Liver (tissue), 9 donors: ENCODE measurements around the gene GRIA3. TPM values are rescaled to one million over a fixed set of nuclear protein-coding genes. Genes with fewer than 3 reads are reported as not detected.
"Not testable (repeated sequence)": the region's sequence is repeated elsewhere in the genome, so short reads cannot be mapped to it uniquely, and the experiment has no call there.

ENCODE experiments used
- DNase-seq: peaks from one replicate; pipeline ENCODE4 v3.0.0-alpha.2; 2017; ENCODE audit warnings: low spot score
- H3K27ac ChIP-seq, 2 donors: one replicate each; pipeline ENCODE4 v1.7.0; 2013; ENCODE audit warnings: inconsistent platforms in 2 of 2, low read length in 2 of 2, control low read depth in 1 of 2, low read depth in 1 of 2, mild to moderate bottlenecking in 1 of 2
- H3K27me3 ChIP-seq, 4 donors: one replicate each; pipeline versions ENCODE4 v1.6.1 to v1.7.0; 2013; ENCODE audit warnings: low read length in 3 of 4, inconsistent platforms in 1 of 4, mild to moderate bottlenecking in 1 of 4, moderate library complexity in 1 of 4; ENCODE audit not compliant: control insufficient read depth in 4 of 4, insufficient read depth in 4 of 4
- H3K36me3 ChIP-seq, 4 donors: one replicate each; pipeline versions ENCODE4 v1.6.1 to v1.7.0; 2013; ENCODE audit warnings: low read length in 3 of 4, mild to moderate bottlenecking in 3 of 4, low read depth in 1 of 4, moderate library complexity in 1 of 4; ENCODE audit not compliant: control insufficient read depth in 4 of 4, insufficient read depth in 3 of 4
- H3K4me1 ChIP-seq, 4 donors: one replicate each; pipeline versions ENCODE4 v1.6.1 to v1.7.0; 2013; ENCODE audit warnings: low read length in 3 of 4, mild to moderate bottlenecking in 3 of 4, moderate library complexity in 1 of 4; ENCODE audit not compliant: control insufficient read depth in 4 of 4, insufficient read depth in 4 of 4
- H3K4me3 ChIP-seq, 3 donors: one replicate each; pipeline versions ENCODE4 v1.6.1 to v1.7.0; 2013; ENCODE audit warnings: low read length in 3 of 3, control low read depth in 1 of 3, low read depth in 1 of 3, mild to moderate bottlenecking in 1 of 3
- H3K9ac ChIP-seq, 2 donors: one replicate each; pipeline ENCODE4 v1.7.0; 2013; ENCODE audit warnings: low read length in 2 of 2, mild to moderate bottlenecking in 2 of 2, moderate library complexity in 2 of 2, control low read depth in 1 of 2, low read depth in 1 of 2
- H3K9me3 ChIP-seq, 4 donors: one replicate each; pipeline versions ENCODE4 v1.6.1 to v1.7.0; 2013; ENCODE audit warnings: low read length in 3 of 4; ENCODE audit not compliant: control insufficient read depth in 4 of 4
- CTCF ChIP-seq: fragments of 150-350 bp; IDR thresholded peaks from 2 replicates; pipeline ENCODE4 v1.5.1; 2017; ENCODE audit warnings: improper control_type of control experiment, low read depth, low read length; ENCODE audit not compliant: missing input control
- EGR1 ChIP-seq, 2 donors: IDR thresholded peaks; 2 replicates each; pipeline ENCODE4 v1.6.1; 2016 to 2018; ENCODE audit warnings: antibody characterized with exemption in 2 of 2, low read depth in 2 of 2
- FOXA1 ChIP-seq: IDR thresholded peaks from 2 replicates; pipeline ENCODE4 v1.6.1; 2016; ENCODE audit warnings: antibody characterized with exemption
- FOXA2 ChIP-seq: IDR thresholded peaks from 2 replicates; pipeline ENCODE4 v1.6.1; 2016; ENCODE audit warnings: antibody characterized with exemption
- GABPA ChIP-seq, 2 donors: IDR thresholded peaks in 1 of 2; conservative IDR thresholded peaks in 1 of 2; 2 replicates each; pipeline ENCODE4 v1.6.1; 2016; ENCODE audit warnings: antibody characterized with exemption in 2 of 2, mild to moderate bottlenecking in 1 of 2, moderate library complexity in 1 of 2
- HNF4A ChIP-seq, 2 donors: conservative IDR thresholded peaks; 2 replicates each; pipeline ENCODE4 v1.6.1; 2016; ENCODE audit warnings: antibody characterized with exemption in 2 of 2, mild to moderate bottlenecking in 2 of 2
- HNF4G ChIP-seq: IDR thresholded peaks from 2 replicates; pipeline ENCODE4 v1.6.1; 2016; ENCODE audit warnings: antibody characterized with exemption
- JUND ChIP-seq, 2 donors: IDR thresholded peaks; 2 replicates each; pipeline ENCODE4 v1.6.1; 2016; ENCODE audit warnings: antibody characterized with exemption in 2 of 2
- MAX ChIP-seq: IDR thresholded peaks from 2 replicates; pipeline ENCODE4 v1.6.1; 2016; ENCODE audit warnings: antibody characterized with exemption
- RAD21 ChIP-seq, 2 donors: IDR thresholded peaks; 2 replicates each; pipeline ENCODE4 v1.6.1; 2016; ENCODE audit warnings: antibody characterized with exemption in 2 of 2, mild to moderate bottlenecking in 2 of 2
- REST ChIP-seq: IDR thresholded peaks from 2 replicates; pipeline ENCODE4 v1.6.1; 2016; ENCODE audit warnings: antibody characterized with exemption, mild to moderate bottlenecking
- RXRA ChIP-seq, 2 donors: IDR thresholded peaks; 2 replicates each; pipeline ENCODE4 v1.6.1; 2017 to 2018; ENCODE audit warnings: antibody characterized with exemption in 2 of 2, mild to moderate bottlenecking in 1 of 2
- SP1 ChIP-seq: IDR thresholded peaks from 2 replicates; pipeline ENCODE4 v1.6.1; 2018; ENCODE audit warnings: antibody characterized with exemption, mild to moderate bottlenecking
- YY1 ChIP-seq: IDR thresholded peaks from 2 replicates; pipeline ENCODE4 v1.6.1; 2016; ENCODE audit warnings: antibody characterized with exemption, mild to moderate bottlenecking
- ZBTB33 ChIP-seq: IDR thresholded peaks from 2 replicates; pipeline ENCODE4 v1.6.1; 2016; ENCODE audit warnings: antibody characterized with exemption
- WGBS: extraction: QIAGEN DNeasy Blood & Tissue Kit; methylation state at CpG from one replicate; pipeline ENCODE4 v1.1.7; 2013; 5-methylcytosine and 5-hydroxymethylcytosine counted together
- polyA plus RNA-seq, 2 donors: library from polyadenylated mRNA; stranded (reverse) in 1 of 2; unstranded in 1 of 2; fragments of 200-250 nt in 1 of 2; fragments of >200 nt in 1 of 2; fragmentation: Nextera tagmentation in 1 of 2; extraction: Ambion mirVana in 1 of 2; gene quantifications; one replicate each; pipeline versions ENCODE4 v1.2.1 to v1.2.3, GENCODE V29; 2013 to 2015
- total RNA-seq, 2 donors: library from RNA; depleted of rRNA; stranded (reverse); fragments of >200 nt; gene quantifications; one replicate each; pipeline ENCODE4 v1.2.3, GENCODE V29; 2014
- donor health status: healthy.
- donor health status: healthy.
- donor health status: healthy.
- donor health status: healthy.
- donor health status: healthy.

The GRIA3 gene
- total and polyA plus RNA-seq, 4 donors = 1.5 to 3.4 (median 2.9) TPM

GRCh38 chrX:123358457-123358856, 174.4 kb downstream of the GRIA3 start:
- no peak for TF ChIP-seq YY1
- TF ChIP-seq FOXA2 = no peak
- no peak for TF ChIP-seq JUND (IDR thresholded peaks at IDR 0.05)
- TF ChIP-seq HNF4A (conservative IDR thresholded peaks at IDR 0.05) = no peak
- TF ChIP-seq CTCF = no peak
- TF ChIP-seq RAD21 (IDR thresholded peaks at IDR 0.05) = no peak
- no peak for TF ChIP-seq GABPA (IDR thresholded peaks at IDR 0.05 in 1 of 2, conservative IDR thresholded peaks at IDR 0.05 in 1 of 2)
- WGBS = 91% methylated on average over 4 of the region's 4 CpGs
- no peak overlapping the region for H3K4me3 ChIP-seq
- no peak overlapping the region for H3K9ac ChIP-seq
- H3K4me1 ChIP-seq = no peaks in the 10 kb centered on the region
- H3K36me3 ChIP-seq = no peaks in the 10 kb centered on the region
- no peak overlapping the region for H3K27ac ChIP-seq
- H3K27me3 ChIP-seq = no peaks in the 10 kb centered on the region
- no peaks in the 10 kb centered on the region for H3K9me3 ChIP-seq
- DNase-seq = no peak

- H3K4me3 ChIP-seq = no peak overlapping the region
- H3K27ac ChIP-seq = no peak overlapping the region
- 81% methylated on average over 1 of the region's 1 CpG for WGBS
- H3K36me3 ChIP-seq = no peaks in the 10 kb centered on the region
- H3K27me3 ChIP-seq = no peaks in the 10 kb centered on the region
- no peak for TF ChIP-seq ZBTB33
- TF ChIP-seq FOXA1 = no peak
- no peak for DNase-seq
- no peaks in the 10 kb centered on the region for H3K4me1 ChIP-seq
- H3K9me3 ChIP-seq = no peaks in the 10 kb centered on the region
- H3K9ac ChIP-seq = no peak overlapping the region
Measured at GRCh38 chrX:123361371-123361770, 177.3 kb downstream of the GRIA3 start.

GRCh38 chrX:123386196-123386595, 202.1 kb downstream of the GRIA3 start:
- H3K27me3 ChIP-seq, H3K9me3 ChIP-seq, DNase-seq, H3K4me1 ChIP-seq, H3K27ac ChIP-seq, H3K4me3 ChIP-seq, H3K36me3 ChIP-seq, H3K9ac ChIP-seq: not testable (repeated sequence)
- 86% methylated on average over 2 of the region's 2 CpGs for WGBS

GRCh38 chrX:123392921-123393320, 208.8 kb downstream of the GRIA3 start:
- no peaks in the 10 kb centered on the region for H3K4me1 ChIP-seq
- no peaks in the 10 kb centered on the region for H3K36me3 ChIP-seq
- no peaks in the 10 kb centered on the region for H3K27me3 ChIP-seq
- H3K4me3 ChIP-seq = no peak overlapping the region
- no peak overlapping the region for H3K9ac ChIP-seq
- WGBS = 85% methylated on average over 1 of the region's 1 CpG
- no peak overlapping the region for H3K27ac ChIP-seq
- no peak for DNase-seq
- peaks cover 0 to 2% (median 0%) of the 10 kb centered on the region in 4 donors for H3K9me3 ChIP-seq
- no peak for TF ChIP-seq RXRA (IDR thresholded peaks at IDR 0.05)
- TF ChIP-seq EGR1 (IDR thresholded peaks at IDR 0.05; ENCODE audit: low read depth in 2 of 2) = no peak
- no peak for TF ChIP-seq SP1
- TF ChIP-seq HNF4G = no peak
- TF ChIP-seq FOXA1 = no peak
- TF ChIP-seq ZBTB33 = no peak
- TF ChIP-seq YY1 = no peak
- TF ChIP-seq REST = no peak
- TF ChIP-seq RAD21 (IDR thresholded peaks at IDR 0.05) = no peak
- TF ChIP-seq MAX = no peak
- TF ChIP-seq FOXA2 = no peak
